HTERT RPE-1 (cell line): ENCODE measurements around the gene GRB10.

ENCODE experiments used
- in situ Hi-C: fragments of 300-500 bp; cut with MboI; formaldehyde crosslinking; loops from 4 replicates; pipeline ENCODE4 v1.14.3; 2020; ENCODE audit warnings: low sequenced_read_pairs

Gene GRB10

GRCh38 chr7:50641442-50642405, 141.0 kb downstream of the GRB10 start:
- in situ Hi-C loops = no loop called here

- in situ Hi-C loops = no loop called here
Observed at GRCh38 chr7:50640779-50641178, 141.9 kb downstream of the GRB10 start.

- in situ Hi-C loops = no loop called here
Observed at GRCh38 chr7:50640256-50640655, 142.4 kb downstream of the GRB10 start.

- in situ Hi-C loops = no loop called here
Observed at GRCh38 chr7:50637725-50638643, 144.7 kb downstream of the GRB10 start.

- in situ Hi-C loops = no loop called here
Observed at GRCh38 chr7:50634378-50634777, 148.3 kb downstream of the GRB10 start.

- in situ Hi-C loops = no loop called here
Observed at GRCh38 chr7:50633414-50633710, 149.3 kb downstream of the GRB10 start.

- in situ Hi-C loops = no loop called here
Observed at GRCh38 chr7:50632561-50633413, 149.9 kb downstream of the GRB10 start.

GRCh38 chr7:50631639-50632038, 151.1 kb downstream of the GRB10 start:
- in situ Hi-C loops = no loop called here

- in situ Hi-C loops = no loop called here
Observed at GRCh38 chr7:50631100-50631499, 151.6 kb downstream of the GRB10 start.

- in situ Hi-C loops = no loop called here
Observed at GRCh38 chr7:50629238-50629901, 153.3 kb downstream of the GRB10 start.

GRCh38 chr7:50628434-50629084, 154.1 kb downstream of the GRB10 start:
- in situ Hi-C loops = no loop called here

- in situ Hi-C loops = no loop called here
Observed at GRCh38 chr7:50627824-50628361, 154.8 kb downstream of the GRB10 start.

GRCh38 chr7:50626286-50626685, 156.4 kb downstream of the GRB10 start:
- in situ Hi-C loops = no loop called here

- in situ Hi-C loops = no loop called here
Observed at GRCh38 chr7:50625360-50625759, 157.3 kb downstream of the GRB10 start.

GRCh38 chr7:50622821-50623220, 159.9 kb downstream of the GRB10 start:
- in situ Hi-C loops = no loop called here

- in situ Hi-C loops = no loop called here
Observed at GRCh38 chr7:50621973-50622490, 160.7 kb downstream of the GRB10 start.

- in situ Hi-C loops = no loop called here
Observed at GRCh38 chr7:50621206-50621605, 161.5 kb downstream of the GRB10 start.

GRCh38 chr7:50620433-50620832, 162.3 kb downstream of the GRB10 start:
- in situ Hi-C loops = no loop called here

- in situ Hi-C loops = no loop called here
Observed at GRCh38 chr7:50619684-50620083, 163.0 kb downstream of the GRB10 start.
